CD14-positive monocyte (primary cell): ENCODE data around the gene ZNF407. TPM values are rescaled to one million over a fixed set of nuclear protein-coding genes. Genes with fewer than 3 reads are reported as not detected.

Experiments used
- DNase-seq, 3 donors: peaks; one replicate each; pipeline ENCODE4 v3.0.0-alpha.2; 2011 to 2022
- H2AFZ ChIP-seq: 2 replicates; pipeline ENCODE4 v1.6.0; 2012; ENCODE audit warnings: mild to moderate bottlenecking, low read depth, low read length, inconsistent platforms; ENCODE audit not compliant: insufficient read depth, poor library complexity, severe bottlenecking
- H3K27ac ChIP-seq, 2 donors: 1 replicate in 1 of 2; 2 replicates in 1 of 2; pipeline ENCODE4 v1.5.1; 2012 to 2013; ENCODE audit warnings: low read length in 2 of 2, control low read depth in 1 of 2, inconsistent platforms in 1 of 2, low read depth in 1 of 2, mild to moderate bottlenecking in 1 of 2
- H3K27me3 ChIP-seq, 2 donors: one replicate each; pipeline versions ENCODE4 v1.6.0 to v1.6.1; 2011 to 2013; ENCODE audit warnings: low read length in 2 of 2; ENCODE audit not compliant: control insufficient read depth in 2 of 2, insufficient read depth in 2 of 2
- H3K36me3 ChIP-seq, 2 donors: replicated peaks in 1 of 2; 1 replicate in 1 of 2; 2 replicates in 1 of 2; pipeline versions ENCODE4 v1.5.1 to v1.6.1; 2012 to 2013; ENCODE audit warnings: low read length in 2 of 2, control low read depth in 1 of 2, inconsistent platforms in 1 of 2, mild to moderate bottlenecking in 1 of 2; ENCODE audit not compliant: insufficient read depth in 2 of 2, control insufficient read depth in 1 of 2
- H3K4me1 ChIP-seq, 2 donors: 1 replicate in 1 of 2; 2 replicates in 1 of 2; pipeline versions ENCODE4 v1.5.1 to v1.6.1; 2012 to 2013; ENCODE audit warnings: low read length in 2 of 2, control low read depth in 1 of 2, inconsistent platforms in 1 of 2, mild to moderate bottlenecking in 1 of 2, moderate library complexity in 1 of 2; ENCODE audit not compliant: insufficient read depth in 2 of 2, control insufficient read depth in 1 of 2
- H3K4me2 ChIP-seq: replicated peaks from 2 replicates; pipeline ENCODE3; 2012; ENCODE audit warnings: low read length, moderate library complexity, mild to moderate bottlenecking; ENCODE audit not compliant: poor library complexity, severe bottlenecking; ENCODE audit errors: extremely low read depth
- H3K4me3 ChIP-seq, 3 experiments: fragments of 200-600 bp in 1 of 3; sonication (generic) in 1 of 3; replicated peaks in 1 of 3; 1 replicate in 2 of 3; 2 replicates in 1 of 3; pipeline ENCODE4 v1.5.1; 2011 to 2013; ENCODE audit warnings: low read length in 3 of 3, mild to moderate bottlenecking in 3 of 3, control low read depth in 2 of 3, low read depth in 2 of 3, inconsistent platforms in 1 of 3, moderate library complexity in 1 of 3
- H3K79me2 ChIP-seq: 2 replicates; pipeline ENCODE4 v1.6.0; 2012; ENCODE audit warnings: mild to moderate bottlenecking, control low read depth, inconsistent platforms, low read length, moderate library complexity; ENCODE audit not compliant: insufficient read depth
- H3K9ac ChIP-seq: 2 replicates; pipeline ENCODE4 v1.6.0; 2017; ENCODE audit warnings: low read length, mild to moderate bottlenecking; ENCODE audit not compliant: insufficient read depth, poor library complexity, severe bottlenecking
- H3K9me3 ChIP-seq, 2 donors: replicated peaks in 1 of 2; 1 replicate in 1 of 2; 2 replicates in 1 of 2; pipeline versions ENCODE4 v1.5.1 to v1.6.1; 2012 to 2013; ENCODE audit warnings: low read length in 2 of 2, control low read depth in 1 of 2; ENCODE audit not compliant: control insufficient read depth in 1 of 2, insufficient read depth in 1 of 2
- H4K20me1 ChIP-seq: 2 replicates; pipeline ENCODE4 v1.6.0; 2012; ENCODE audit warnings: mild to moderate bottlenecking, low read length, control low read depth, moderate library complexity; ENCODE audit not compliant: insufficient read depth
- H3K27ac Mint-ChIP-seq, 7 donors: one replicate each; pipeline ENCODE4 v1.8.0; 2020; ENCODE audit warnings: mild to moderate bottlenecking in 7 of 7, mixed read lengths in 7 of 7, moderate library complexity in 6 of 7, inconsistent platforms in 2 of 7
- H3K27me3 Mint-ChIP-seq, 3 donors: one replicate each; pipeline ENCODE4 v1.8.0; 2021 to 2022; ENCODE audit warnings: low read depth in 3 of 3, mild to moderate bottlenecking in 3 of 3, mixed read lengths in 3 of 3, moderate library complexity in 3 of 3, inconsistent platforms in 1 of 3
- H3K36me3 Mint-ChIP-seq, 2 donors: one replicate each; pipeline ENCODE4 v1.8.0; 2020; ENCODE audit warnings: mixed read lengths in 2 of 2, inconsistent platforms in 1 of 2, mild to moderate bottlenecking in 1 of 2
- H3K4me1 Mint-ChIP-seq: one replicate; pipeline ENCODE4 v1.8.0; 2020; ENCODE audit warnings: mild to moderate bottlenecking, mixed read lengths
- H3K4me3 Mint-ChIP-seq, 2 donors: one replicate each; pipeline ENCODE4 v1.8.0; 2020; ENCODE audit warnings: mild to moderate bottlenecking in 2 of 2, mixed read lengths in 2 of 2, moderate library complexity in 1 of 2
- H3K9me3 Mint-ChIP-seq, 7 donors: one replicate each; pipeline ENCODE4 v1.8.0; 2020 to 2022; ENCODE audit warnings: mixed read lengths in 7 of 7, mild to moderate bottlenecking in 6 of 7, moderate library complexity in 6 of 7, inconsistent platforms in 2 of 7
- CTCF ChIP-seq: fragments of 200-600 bp; IDR thresholded peaks from one replicate; pipeline ENCODE4 v1.8.0; 2022; ENCODE audit warnings: antibody characterized with exemption, mild to moderate bottlenecking
- WGBS: methylation state at CpG from one replicate; pipeline ENCODE4 v1.1.5; 2013; ENCODE audit warnings: missing lambda C conversion rate; ENCODE audit not compliant: insufficient coverage; 5-methylcytosine and 5-hydroxymethylcytosine counted together
- intact Hi-C, 2 donors: fragments of 100-400 bp; cut with micrococcal nuclease; formaldehyde crosslinking; loops; one replicate each; pipeline versions ENCODE4 v1.15.0 to v1.15.1; 2023
- polyA plus RNA-seq, 3 donors: library from polyadenylated mRNA; depleted of rRNA in 1 of 3; unstranded in 2 of 3; stranded (reverse) in 1 of 3; fragments of 300-500 nt in 2 of 3; fragments of >200 nt in 1 of 3; fragmentation: Illumina TruSeq in 2 of 3; gene quantifications; 1 replicate in 2 of 3; 2 replicates in 1 of 3; pipeline ENCODE4 v1.2.3, GENCODE V29; 2012 to 2021

Gene ZNF407
- polyA plus RNA-seq, 3 donors = 1.3 to 3.6 (median 1.6) TPM

DNA sequence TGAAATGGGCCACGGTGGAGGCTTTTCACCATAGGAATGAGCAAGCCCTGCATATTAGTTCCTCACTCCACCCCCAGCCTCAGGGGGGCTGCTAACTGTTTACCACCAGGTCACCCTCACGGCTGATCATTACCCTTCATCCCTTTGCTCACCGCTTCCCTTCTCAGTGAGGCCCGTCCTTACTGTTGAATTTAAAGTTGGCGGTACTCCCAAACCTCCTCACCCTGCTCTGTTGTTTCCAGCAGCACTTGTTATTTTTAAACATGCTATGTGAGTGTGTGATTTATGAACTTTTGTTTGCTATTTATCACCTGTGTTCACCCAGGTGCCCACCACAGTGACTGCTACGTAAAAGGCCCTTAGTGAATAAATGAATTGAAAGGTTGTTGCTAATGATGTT, 243.6 kb downstream of the ZNF407 start:
- Histone ChIP-seq H3K4me1 (no peaks in the 10 kb centered on the region), H3K27ac (no peak overlapping the region), H3K9me3 (no peaks in the 10 kb centered on the region), H2AFZ (no peak overlapping the region), H3K4me2 (no peak overlapping the region), H3K4me3 (no peak overlapping the region), H4K20me1 (no peaks in the 10 kb centered on the region), H3K27me3 (no peaks in the 10 kb centered on the region), H3K9ac (no peak overlapping the region), H3K36me3 (peaks cover 4 to 5% of the 10 kb centered on the region in 2 donors), H3K79me2 (no peaks in the 10 kb centered on the region)
- no peak overlapping the region for H3K27ac Mint-ChIP-seq
- no peak overlapping the region for H3K4me3 Mint-ChIP-seq
- intact Hi-C loops = no loop called here
- peaks cover 4% of the 10 kb centered on the region for H3K4me1 Mint-ChIP-seq
- no peak for TF ChIP-seq CTCF
- WGBS = 95% methylated on average over 3 of the region's 6 CpGs
- no peak for DNase-seq
- peaks cover 0 to 3% (median 0%) of the 10 kb centered on the region in 7 donors for H3K9me3 Mint-ChIP-seq
- H3K27me3 Mint-ChIP-seq = peaks cover 0 to under 1% (median 0%) of the 10 kb centered on the region in 3 donors
- peaks cover 22 to 28% of the 10 kb centered on the region in 2 donors for H3K36me3 Mint-ChIP-seq

- no peak for DNase-seq
- Histone ChIP-seq H4K20me1 (no peaks in the 10 kb centered on the region), H3K27me3 (no peaks in the 10 kb centered on the region), H3K4me1 (no peaks in the 10 kb centered on the region), H3K27ac (no peak overlapping the region), H3K9me3 (no peaks in the 10 kb centered on the region), H3K4me2 (no peak overlapping the region), H2AFZ (no peak overlapping the region), H3K9ac (no peak overlapping the region), H3K36me3 (no peaks in the 10 kb centered on the region), H3K79me2 (no peaks in the 10 kb centered on the region), H3K4me3 (no peak overlapping the region)
- Mint-ChIP-seq H3K4me1 (no peaks in the 10 kb centered on the region), H3K27ac (no peak overlapping the region), H3K4me3 (no peak overlapping the region), H3K36me3 (peaks cover 3 to 5% of the 10 kb centered on the region in 2 donors), H3K9me3 (peaks cover 0 to 2% (median 0%) of the 10 kb centered on the region in 7 donors), H3K27me3 (peaks cover 0 to 2% (median 0%) of the 10 kb centered on the region in 3 donors)
- intact Hi-C loops = no loop called here
- no peak for TF ChIP-seq CTCF
- 97% methylated on average over 8 of the region's 11 CpGs for WGBS
Measured at GRCh38 chr18:74849301-74849700, 251.6 kb downstream of the ZNF407 start.
